GM12872 (cell line): ENCODE results near the gene HMCN1.

Experiments used
- CTCF ChIP-seq: IDR thresholded peaks from 3 replicates; pipeline ENCODE4 v1.5.1; 2011; ENCODE audit warnings: low read depth, mild to moderate bottlenecking, low read length, moderate library complexity; ENCODE audit not compliant: insufficient read depth

The HMCN1 gene

DNA sequence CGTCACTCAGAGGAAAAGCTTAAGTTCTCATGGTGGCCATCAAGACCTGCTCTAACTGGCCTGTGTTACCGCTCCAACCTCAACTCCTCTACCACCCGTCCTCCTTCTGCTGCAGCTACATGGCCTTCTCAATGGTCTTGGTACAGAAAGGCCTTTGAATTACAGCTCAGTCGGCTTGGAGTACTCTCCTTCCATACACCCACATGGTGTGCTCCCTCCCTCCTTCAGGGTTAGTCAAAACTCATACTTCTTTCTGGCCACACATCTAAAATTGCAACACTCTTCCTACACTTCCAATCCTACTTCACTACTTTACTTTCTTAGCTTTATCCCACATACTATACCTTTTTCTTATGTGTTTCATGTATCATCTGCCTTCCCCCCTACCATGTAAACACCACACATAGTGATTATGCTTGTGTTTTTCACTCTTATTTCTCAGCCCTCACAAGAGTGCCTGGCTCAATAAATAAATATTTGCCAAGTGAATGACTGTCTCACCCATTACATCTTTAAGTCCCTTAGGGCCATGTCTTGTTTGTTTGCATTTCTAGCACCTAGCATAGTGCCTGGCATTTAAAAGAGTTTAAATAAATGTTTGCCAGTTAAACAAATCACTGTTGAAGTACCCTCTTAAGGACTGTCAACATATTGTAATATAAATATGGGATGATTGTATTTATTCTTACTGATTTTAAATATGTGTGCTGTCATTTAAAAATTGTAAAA is 37.6 kb upstream of the HMCN1 start:
- no peak for TF ChIP-seq CTCF

DNA sequence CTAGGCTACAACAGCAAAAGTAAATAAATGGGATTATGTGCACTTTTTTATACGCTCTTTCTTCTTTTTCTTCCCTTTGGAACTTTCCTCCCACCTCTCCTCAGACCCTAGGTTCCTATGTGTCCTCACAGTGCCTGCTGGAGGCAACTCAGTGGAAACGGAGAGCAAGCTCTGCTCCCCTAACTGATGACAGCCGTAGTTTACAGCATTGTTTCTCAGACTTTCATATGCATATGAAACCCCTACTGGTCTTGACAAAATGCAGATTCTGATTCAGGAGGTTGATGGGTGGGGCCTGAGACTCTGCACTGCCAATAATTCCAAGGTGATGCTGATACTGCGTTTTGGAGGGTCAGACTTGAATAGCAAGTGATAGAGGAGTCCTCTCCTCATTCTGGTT is 34.3 kb upstream of the HMCN1 start:
- TF ChIP-seq CTCF, result no peak

DNA sequence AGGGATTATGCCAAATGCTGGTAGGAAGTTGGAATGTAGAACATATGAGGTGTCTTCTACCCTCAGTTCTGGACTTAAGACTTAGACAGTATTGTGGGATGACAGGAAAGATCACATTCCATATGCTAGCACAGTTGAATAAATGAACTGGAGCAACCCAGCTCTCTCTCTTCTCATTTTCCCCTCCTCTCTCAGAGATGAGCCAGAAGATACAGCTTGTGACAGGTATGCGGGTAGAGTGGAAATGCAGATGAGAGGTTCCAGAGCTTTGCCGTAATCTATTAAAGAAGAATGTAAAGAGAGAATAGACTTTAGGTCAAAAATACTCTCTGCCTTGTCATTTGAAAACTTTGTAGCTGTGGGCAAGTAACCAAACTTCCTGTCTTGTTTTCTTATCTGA is 32.5 kb upstream of the HMCN1 start:
- no peak for TF ChIP-seq CTCF

DNA sequence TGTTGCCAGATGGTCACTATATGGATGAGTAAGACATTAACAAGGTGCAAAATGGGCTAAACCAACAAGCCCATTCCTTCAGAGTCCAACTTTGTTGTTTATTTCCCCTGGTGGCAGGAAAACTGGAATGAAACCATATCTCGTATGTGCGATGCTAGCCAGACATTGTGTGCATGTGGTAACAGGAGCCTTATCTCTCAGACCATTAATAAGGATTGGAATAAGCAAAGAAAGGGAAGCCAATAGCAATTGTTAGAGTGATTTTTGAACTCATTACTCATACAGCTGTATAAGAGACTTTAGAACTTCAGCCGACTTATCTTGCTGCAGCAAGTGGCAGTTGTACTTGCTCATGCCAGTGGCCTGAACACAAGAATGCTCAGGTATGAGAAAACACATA is 30.0 kb upstream of the HMCN1 start:
- TF ChIP-seq CTCF, result no peak

DNA sequence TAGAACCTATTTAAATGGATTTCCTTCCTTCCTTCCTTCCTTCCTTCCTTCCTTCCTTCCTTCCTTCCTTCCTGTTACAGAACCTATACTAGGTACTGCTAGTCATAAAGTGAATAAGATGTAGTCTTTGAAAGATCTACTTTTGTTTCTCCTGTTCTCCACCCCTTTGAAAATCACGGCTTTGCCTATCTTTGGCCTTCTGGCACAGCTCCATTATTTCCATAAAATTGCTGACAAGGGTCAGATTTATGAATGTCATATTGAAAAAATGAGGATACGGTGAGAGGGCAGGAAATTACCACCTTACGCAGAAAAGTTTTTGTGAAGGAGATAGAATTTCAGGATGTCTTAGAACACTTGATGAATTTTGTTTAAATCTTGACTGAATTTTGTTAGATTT is 18.1 kb upstream of the HMCN1 start:
- no peak for TF ChIP-seq CTCF

DNA sequence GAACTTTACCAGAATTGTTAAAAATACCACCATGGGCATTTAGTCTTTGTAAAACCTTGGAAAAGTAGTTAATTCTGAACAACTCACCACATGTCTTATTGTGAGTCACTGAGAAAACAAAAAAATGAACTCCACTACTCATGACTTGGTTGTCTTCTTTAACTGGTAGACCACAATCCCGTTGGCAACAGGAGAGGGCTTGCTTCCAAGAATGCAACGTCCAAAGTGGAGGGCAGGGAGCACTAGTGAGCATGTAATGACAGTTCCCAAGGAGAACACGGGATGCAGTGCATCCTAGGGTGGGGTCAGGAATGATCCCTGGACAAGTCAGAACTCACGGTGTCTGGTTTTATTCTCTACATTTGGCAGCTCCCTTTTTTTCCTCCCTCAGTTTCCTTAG is 15.2 kb upstream of the HMCN1 start:
- 0 out of 3 replicates have a peak, but pooled peaks have one; percentile 4 for TF ChIP-seq CTCF

DNA sequence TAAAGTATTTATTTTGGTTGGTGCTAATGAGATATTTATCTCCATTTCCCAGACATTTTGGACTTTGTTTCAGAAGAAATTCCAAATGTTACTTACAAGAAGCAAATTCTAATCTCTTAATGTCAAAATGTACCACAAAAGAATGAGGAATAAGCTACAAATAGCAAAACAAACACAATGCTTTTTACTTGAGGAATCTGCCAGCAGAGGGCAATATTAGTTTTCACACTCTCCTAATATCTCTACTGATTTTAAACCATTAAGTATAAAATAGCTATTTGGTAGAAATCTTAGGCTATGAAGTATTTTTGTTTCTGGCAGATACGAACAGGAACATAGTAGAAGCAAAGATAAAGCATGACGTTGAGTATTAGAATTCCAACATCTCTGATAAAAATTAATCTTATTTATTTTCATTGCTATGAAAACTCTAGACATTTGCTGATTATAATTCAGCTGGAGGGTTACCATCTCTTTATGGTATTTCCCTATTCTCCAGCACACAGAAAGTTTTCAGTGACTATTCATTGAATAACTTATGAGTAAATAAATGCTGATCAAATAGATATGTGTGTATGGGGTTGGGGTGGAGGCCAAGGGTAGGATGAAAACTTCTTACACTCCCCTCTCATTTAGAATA is 13.4 kb upstream of the HMCN1 start:
- TF ChIP-seq CTCF, result peak; percentile 44; the same call in 1 of the 3 replicates
